PC-9 (cell line): Measurements from ENCODE around the gene PCNX1. TPM values are rescaled to one million over a fixed set of nuclear protein-coding genes. Genes with fewer than 3 reads are reported as not detected.
A peak's percentile ranks its signal among the peaks of the same experiment; 100 is the strongest.
"Not testable (repeated sequence)": the region's sequence is repeated elsewhere in the genome, so short reads cannot be mapped to it uniquely, and the experiment has no call there.

Source experiments
- BruUV-seq: library from RNA; stranded (reverse); fragments of 400-500 nt; replicated peaks from 2 replicates; lab custom pipeline; 2021; lab: Mats Ljungman, UMichigan
- CTCF ChIA-PET: fragments of 300-600 bp; sonication (Branson Sonifier 250); formaldehyde crosslinking; loops from one replicate; lab custom pipeline; 2022; ENCODE audit warnings: antibody characterized with exemption; lab: Charles Lee
- POLR2A ChIA-PET: fragments of 300-600 bp; sonication (Branson Sonifier 250); formaldehyde crosslinking; loops from one replicate; lab custom pipeline; 2022; ENCODE audit warnings: antibody characterized with exemption; ENCODE audit not compliant: unreplicated experiment; lab: Charles Lee
- DNase-seq, 2 experiments: peaks; one replicate each; pipeline versions ENCODE4 v3.0.0 to v3.0.0-alpha.2; 2015 to 2022; ENCODE audit warnings: mixed read lengths in 1 of 2
- H2AFZ ChIP-seq: fragments of 200-600 bp; sonication (generic); 2 replicates; pipeline ENCODE4 v1.8.1; 2017; ENCODE audit warnings: antibody characterized with exemption
- H3F3A ChIP-seq: fragments of 200-600 bp; sonication (generic); 2 replicates; pipeline ENCODE4 v1.8.1; 2017; ENCODE audit warnings: antibody characterized with exemption, mild to moderate bottlenecking, low read depth; ENCODE audit not compliant: insufficient read depth
- H3K27ac ChIP-seq: fragments of 200-600 bp; sonication (generic); 2 replicates; pipeline ENCODE4 v1.6.1; 2016; ENCODE audit warnings: mixed run types
- H3K27me3 ChIP-seq: fragments of 200-600 bp; sonication (generic); 2 replicates; pipeline ENCODE4 v1.6.1; 2016; ENCODE audit warnings: low read depth, mixed run types; ENCODE audit not compliant: insufficient read depth
- H3K36me3 ChIP-seq: fragments of 200-600 bp; sonication (generic); 2 replicates; pipeline ENCODE4 v1.6.1; 2016; ENCODE audit warnings: low read depth, mixed run types
- H3K4me1 ChIP-seq: fragments of 200-600 bp; sonication (generic); replicated peaks from 2 replicates; pipeline ENCODE4 v1.6.1; 2016; ENCODE audit warnings: mixed run types; ENCODE audit not compliant: insufficient read depth
- H3K4me2 ChIP-seq: fragments of 200-600 bp; sonication (generic); 2 replicates; pipeline ENCODE4 v1.6.1; 2017; ENCODE audit warnings: mixed run types
- H3K4me3 ChIP-seq: fragments of 200-600 bp; sonication (generic); 2 replicates; pipeline ENCODE4 v1.6.1; 2016; ENCODE audit warnings: mixed run types
- H3K79me2 ChIP-seq: fragments of 200-600 bp; sonication (generic); 2 replicates; pipeline ENCODE4 v1.6.1; 2017; ENCODE audit warnings: low read depth, mixed run types
- H3K9me2 ChIP-seq: fragments of 200-600 bp; sonication (generic); 2 replicates; pipeline ENCODE4 v1.8.1; 2017; ENCODE audit warnings: mild to moderate bottlenecking; ENCODE audit not compliant: insufficient read depth
- H3K9me3 ChIP-seq: fragments of 200-600 bp; sonication (generic); 2 replicates; pipeline ENCODE4 v1.8.1; 2016; ENCODE audit warnings: low read depth; ENCODE audit not compliant: insufficient read depth
- H4K20me1 ChIP-seq: fragments of 200-600 bp; sonication (generic); 2 replicates; pipeline ENCODE4 v1.8.1; 2017; ENCODE audit not compliant: insufficient read depth
- EZH2 ChIP-seq: fragments of 200-600 bp; sonication (generic); IDR thresholded peaks from 2 replicates; pipeline ENCODE4 v1.8.0; 2017; ENCODE audit warnings: antibody characterized with exemption, low read depth
- intact Hi-C: fragments of 100-400 bp; cut with micrococcal nuclease; formaldehyde crosslinking; loops from one replicate; pipeline ENCODE4 v1.10.0; 2022; ENCODE audit not compliant: unreplicated experiment
- total RNA-seq: library from RNA; stranded (reverse); gene quantifications from 2 replicates; pipeline ENCODE4 v1.2.3, GENCODE V29; 2021
- TF ChIP-seq, protein P1 (sequence below): fragments of 200-600 bp; sonication (generic); conservative IDR thresholded peaks from 2 replicates; pipeline ENCODE4 v1.6.1; 2017; ENCODE audit warnings: mixed run types, antibody characterized with exemption, mild to moderate bottlenecking, moderate library complexity

PCNX1 gene
- total RNA-seq, 1 experiment from 2014 or later: 37.6 TPM

DNA sequence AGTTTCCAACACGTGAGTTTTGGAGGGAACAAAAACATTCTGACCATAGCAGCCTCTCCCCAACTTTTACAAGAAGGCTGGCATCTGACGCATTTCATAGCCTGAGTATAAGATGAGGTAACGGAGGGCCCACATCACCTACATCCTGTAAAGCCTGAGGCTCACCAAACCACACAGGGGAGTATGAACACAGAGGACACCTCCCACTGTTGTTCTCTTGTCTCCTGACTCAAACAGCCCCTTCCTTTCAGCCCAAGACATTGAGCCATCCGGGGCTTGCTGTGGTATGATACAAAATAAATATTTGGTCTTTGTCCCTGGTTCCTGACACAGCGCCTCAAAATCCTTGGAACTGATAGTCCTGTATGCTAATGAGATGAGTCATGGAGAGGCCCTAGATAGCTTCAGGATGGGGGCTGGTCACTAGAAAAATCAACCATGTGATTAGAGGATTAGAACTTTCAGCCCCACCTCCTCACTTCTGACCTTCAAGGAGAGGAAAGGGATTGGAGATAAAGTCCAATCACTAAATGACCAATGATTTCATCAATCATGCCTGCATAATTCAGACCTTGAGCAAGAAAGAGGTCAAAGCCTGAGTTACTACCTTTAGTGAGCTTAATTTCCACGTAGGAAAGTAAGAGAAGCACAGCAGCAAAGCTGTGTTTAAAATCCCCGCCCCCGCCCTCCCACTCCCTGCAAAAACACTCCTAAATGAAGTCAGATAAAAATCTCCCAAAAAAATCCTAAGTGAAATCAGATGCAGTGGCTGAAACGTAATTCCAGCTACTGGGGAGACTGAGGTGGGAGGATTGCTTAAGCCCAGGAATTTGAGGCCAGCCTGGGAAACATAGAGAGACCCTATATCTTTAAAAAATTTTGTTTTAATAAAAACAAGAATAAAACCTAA, 236.4 kb downstream of the PCNX1 start:
- Histone ChIP-seq H2AFZ (no peak overlapping the region), H3K27ac (peak overlapping the region; percentile 90), H3K9me2 (no peaks in the 10 kb centered on the region), H3K27me3 (no peaks in the 10 kb centered on the region), H3K36me3 (no peaks in the 10 kb centered on the region), H3K9me3 (no peaks in the 10 kb centered on the region; the same call in 1 of the 2 replicates), H3K4me1 (peaks cover 50% of the 10 kb centered on the region), H3K4me3 (no peak overlapping the region), H4K20me1 (no peaks in the 10 kb centered on the region), H3F3A (peaks cover 44% of the 10 kb centered on the region), H3K79me2 (peaks cover 4% of the 10 kb centered on the region; the same call in 1 of the 2 replicates), H3K4me2 (peak overlapping the region; percentile 62)
- TF ChIP-seq, protein P1, sequence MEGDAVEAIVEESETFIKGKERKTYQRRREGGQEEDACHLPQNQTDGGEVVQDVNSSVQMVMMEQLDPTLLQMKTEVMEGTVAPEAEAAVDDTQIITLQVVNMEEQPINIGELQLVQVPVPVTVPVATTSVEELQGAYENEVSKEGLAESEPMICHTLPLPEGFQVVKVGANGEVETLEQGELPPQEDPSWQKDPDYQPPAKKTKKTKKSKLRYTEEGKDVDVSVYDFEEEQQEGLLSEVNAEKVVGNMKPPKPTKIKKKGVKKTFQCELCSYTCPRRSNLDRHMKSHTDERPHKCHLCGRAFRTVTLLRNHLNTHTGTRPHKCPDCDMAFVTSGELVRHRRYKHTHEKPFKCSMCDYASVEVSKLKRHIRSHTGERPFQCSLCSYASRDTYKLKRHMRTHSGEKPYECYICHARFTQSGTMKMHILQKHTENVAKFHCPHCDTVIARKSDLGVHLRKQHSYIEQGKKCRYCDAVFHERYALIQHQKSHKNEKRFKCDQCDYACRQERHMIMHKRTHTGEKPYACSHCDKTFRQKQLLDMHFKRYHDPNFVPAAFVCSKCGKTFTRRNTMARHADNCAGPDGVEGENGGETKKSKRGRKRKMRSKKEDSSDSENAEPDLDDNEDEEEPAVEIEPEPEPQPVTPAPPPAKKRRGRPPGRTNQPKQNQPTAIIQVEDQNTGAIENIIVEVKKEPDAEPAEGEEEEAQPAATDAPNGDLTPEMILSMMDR: no peak
- no peak for TF ChIP-seq EZH2
- no TSS peak for BruUV-seq
- POLR2A ChIA-PET: interaction anchor here (0.5 to 0.7 kb wide), 4 partner anchors 45 to 1868 kb away, joined by 3 to 5 read pairs (median 4); no protein-coding TSS in a partner anchor
- CTCF ChIA-PET: interaction anchor here (0.7 kb wide), 1 partner anchor 1992 kb away, joined by 3 read pairs; no protein-coding TSS in a partner anchor
- peak; percentile 63 to 99 for DNase-seq
- intact Hi-C loops: loop anchor here (1.0 to 5.0 kb wide), 3 partner anchors 85 to 1881 kb away; partner anchors contain the start of gene GALNT16

DNA sequence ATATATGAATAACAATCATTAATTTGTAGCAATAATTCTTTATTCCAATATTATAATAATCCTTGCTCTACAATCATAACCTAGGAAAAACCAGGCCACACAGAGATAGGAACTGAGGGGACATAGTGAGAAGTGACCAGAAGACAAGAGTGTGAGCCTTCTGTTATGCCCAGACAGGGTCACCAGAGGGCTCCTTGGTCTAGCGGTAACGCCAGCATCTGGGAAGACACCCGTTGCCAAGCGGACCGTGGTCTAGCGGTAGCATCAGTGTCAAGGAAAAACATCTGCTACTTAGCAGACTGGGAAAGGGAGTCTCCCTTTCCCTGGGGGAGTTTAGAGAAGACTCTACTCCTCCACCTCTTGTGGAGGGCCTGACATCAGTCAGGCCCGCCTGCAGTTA, 240.1 kb downstream of the PCNX1 start:
- BruUV-seq, POLR2A ChIA-PET: not testable (repeated sequence)

DNA sequence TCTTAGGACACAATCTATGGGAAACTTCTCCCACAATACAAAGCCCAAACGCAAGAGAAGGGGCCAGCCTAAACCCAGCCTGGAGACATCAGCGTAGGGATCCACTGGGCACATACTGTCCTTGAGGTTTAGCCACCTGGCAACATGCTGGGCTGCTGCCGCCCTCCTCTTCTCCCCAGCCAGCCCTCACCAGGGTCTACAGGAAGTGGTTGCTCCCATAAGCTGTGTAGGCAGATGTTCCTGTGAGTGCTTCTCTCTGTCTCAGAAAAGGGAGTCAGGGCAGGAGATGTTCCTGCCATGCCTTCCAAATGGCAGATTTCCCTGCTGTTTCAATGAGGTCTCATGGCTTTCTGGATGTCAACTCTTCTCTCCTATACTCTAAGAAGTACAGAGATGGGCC, 241.4 kb downstream of the PCNX1 start:
- intact Hi-C loops: no loop called here

More for the DNA sequence above, 240.1 kb downstream of the PCNX1 start:
- H3K9me2 ChIP-seq, H3K27ac ChIP-seq, H3K36me3 ChIP-seq, H2AFZ ChIP-seq, DNase-seq, H4K20me1 ChIP-seq, CTCF ChIA-PET, H3K27me3 ChIP-seq, H3K4me3 ChIP-seq, H3K79me2 ChIP-seq, H3K4me2 ChIP-seq, intact Hi-C loops: not testable (repeated sequence)
- H3K9me3 ChIP-seq: peaks cover 31% of the 10 kb centered on the region
- peaks cover 28% of the 10 kb centered on the region for H3K4me1 ChIP-seq
- H3F3A ChIP-seq: peaks cover 29% of the 10 kb centered on the region

More for the DNA sequence above, 241.4 kb downstream of the PCNX1 start:
- Histone ChIP-seq H3K36me3 (no peaks in the 10 kb centered on the region), H3F3A (peaks cover 18% of the 10 kb centered on the region), H3K9me3 (peaks cover 31% of the 10 kb centered on the region), H3K27ac (no peak overlapping the region), H3K79me2 (no peaks in the 10 kb centered on the region), H3K4me3 (no peak overlapping the region), H3K27me3 (no peaks in the 10 kb centered on the region), H4K20me1 (no peaks in the 10 kb centered on the region), H3K4me2 (no peak overlapping the region), H2AFZ (no peak overlapping the region), H3K4me1 (peaks cover 18% of the 10 kb centered on the region), H3K9me2 (no peaks in the 10 kb centered on the region)
- CTCF ChIA-PET: no interaction called here
- DNase-seq: no peak
- no TSS peak for BruUV-seq
- POLR2A ChIA-PET: no interaction called here
- TF ChIP-seq, protein P1: no peak
- no peak for TF ChIP-seq EZH2
